ENCODE measurements around the gene GAS2L1.

GAS2L1 gene

GRCh38 chr22:29284196-29284595, 22.3 kb upstream of the GAS2L1 start:
- H3K9me3 ChIP-seq (replicated peaks; ENCODE audit: low read length), result no peaks in the 10 kb centered on the region
- peaks cover 79% of the 10 kb centered on the region for H3K36me3 ChIP-seq (ENCODE audit: insufficient read depth, low read length)
- no peak overlapping the region for H3K4me3 ChIP-seq (ENCODE audit: low read length)
- H3K27me3 ChIP-seq (ENCODE audit: control insufficient read depth, insufficient read depth, low read length), result no peaks in the 10 kb centered on the region
- no peak overlapping the region for H3K4me2 ChIP-seq (ENCODE audit: low read length)
- no peaks in the 10 kb centered on the region for H3K4me1 ChIP-seq (ENCODE audit: control insufficient read depth, insufficient read depth, low read length)
- no peak overlapping the region for H3K9ac ChIP-seq (ENCODE audit: low read depth, low read length)

GRCh38 chr22:29288837-29289236, 17.6 kb upstream of the GAS2L1 start:
- H3K27me3 ChIP-seq (ENCODE audit: control insufficient read depth, insufficient read depth, low read length), result no peaks in the 10 kb centered on the region
- no peaks in the 10 kb centered on the region for H3K4me1 ChIP-seq (ENCODE audit: control insufficient read depth, insufficient read depth, low read length)
- H3K9me3 ChIP-seq (replicated peaks; ENCODE audit: low read length), result no peaks in the 10 kb centered on the region
- no peak overlapping the region for H3K4me3 ChIP-seq (ENCODE audit: low read length)
- peaks cover 93% of the 10 kb centered on the region for H3K36me3 ChIP-seq (ENCODE audit: insufficient read depth, low read length)
- H3K9ac ChIP-seq (ENCODE audit: low read depth, low read length), result no peak overlapping the region
- H3K4me2 ChIP-seq (ENCODE audit: low read length), result no peak overlapping the region

GRCh38 chr22:29290061-29290460, 16.4 kb upstream of the GAS2L1 start:
- H3K4me2 ChIP-seq (ENCODE audit: low read length), result no peak overlapping the region
- H3K36me3 ChIP-seq (ENCODE audit: insufficient read depth, low read length), result peaks cover 96% of the 10 kb centered on the region
- H3K9me3 ChIP-seq (replicated peaks; ENCODE audit: low read length), result no peaks in the 10 kb centered on the region
- no peak overlapping the region for H3K4me3 ChIP-seq (ENCODE audit: low read length)
- no peaks in the 10 kb centered on the region for H3K27me3 ChIP-seq (ENCODE audit: control insufficient read depth, insufficient read depth, low read length)
- no peak overlapping the region for H3K9ac ChIP-seq (ENCODE audit: low read depth, low read length)
- H3K4me1 ChIP-seq (ENCODE audit: control insufficient read depth, insufficient read depth, low read length), result no peaks in the 10 kb centered on the region

GRCh38 chr22:29291215-29291614, 15.2 kb upstream of the GAS2L1 start:
- no peaks in the 10 kb centered on the region for H3K9me3 ChIP-seq (replicated peaks; ENCODE audit: low read length)
- H3K4me2 ChIP-seq (ENCODE audit: low read length), result no peak overlapping the region
- no peak overlapping the region for H3K4me3 ChIP-seq (ENCODE audit: low read length)
- peaks cover 98% of the 10 kb centered on the region for H3K36me3 ChIP-seq (ENCODE audit: insufficient read depth, low read length)
- H3K27me3 ChIP-seq (ENCODE audit: control insufficient read depth, insufficient read depth, low read length), result no peaks in the 10 kb centered on the region
- no peak overlapping the region for H3K9ac ChIP-seq (ENCODE audit: low read depth, low read length)
- H3K4me1 ChIP-seq (ENCODE audit: control insufficient read depth, insufficient read depth, low read length), result no peaks in the 10 kb centered on the region

- H3K27me3 ChIP-seq (ENCODE audit: control insufficient read depth, insufficient read depth, low read length), result no peaks in the 10 kb centered on the region
- H3K9me3 ChIP-seq (replicated peaks; ENCODE audit: low read length), result no peaks in the 10 kb centered on the region
- H3K9ac ChIP-seq (ENCODE audit: low read depth, low read length), result no peak overlapping the region
- H3K4me2 ChIP-seq (ENCODE audit: low read length), result no peak overlapping the region
- no peaks in the 10 kb centered on the region for H3K4me1 ChIP-seq (ENCODE audit: control insufficient read depth, insufficient read depth, low read length)
- H3K4me3 ChIP-seq (ENCODE audit: low read length), result no peak overlapping the region
- peaks cover 99% of the 10 kb centered on the region for H3K36me3 ChIP-seq (ENCODE audit: insufficient read depth, low read length)
Measured at GRCh38 chr22:29292379-29292778, 14.1 kb upstream of the GAS2L1 start.

- Histone ChIP-seq H3K4me3 (ENCODE audit: low read length) (no peak overlapping the region), H3K4me2 (ENCODE audit: low read length) (no peak overlapping the region), H3K36me3 (ENCODE audit: insufficient read depth, low read length) (peaks cover 74% of the 10 kb centered on the region)
Measured at GRCh38 chr22:29298641-29299040, 7.8 kb upstream of the GAS2L1 start.

GRCh38 chr22:29299136-29299900, 7.1 kb upstream of the GAS2L1 start:
- H3K9ac ChIP-seq (ENCODE audit: low read depth, low read length), result no peak overlapping the region
- no peak overlapping the region for H3K4me2 ChIP-seq (ENCODE audit: low read length)
- H3K27me3 ChIP-seq (ENCODE audit: control insufficient read depth, insufficient read depth, low read length), result no peaks in the 10 kb centered on the region
- H3K9me3 ChIP-seq (replicated peaks; ENCODE audit: low read length), result no peaks in the 10 kb centered on the region
- peaks cover 68% of the 10 kb centered on the region for H3K36me3 ChIP-seq (ENCODE audit: insufficient read depth, low read length)
- no peak overlapping the region for H3K4me3 ChIP-seq (ENCODE audit: low read length)
- H3K4me1 ChIP-seq (ENCODE audit: control insufficient read depth, insufficient read depth, low read length), result no peaks in the 10 kb centered on the region

More at GRCh38 chr22:29298641-29299040, 7.8 kb upstream of the GAS2L1 start:
- Histone ChIP-seq H3K9ac (ENCODE audit: low read depth, low read length) (no peak overlapping the region), H3K4me1 (ENCODE audit: control insufficient read depth, insufficient read depth, low read length) (no peaks in the 10 kb centered on the region), H3K9me3 (replicated peaks; ENCODE audit: low read length) (no peaks in the 10 kb centered on the region), H3K27me3 (ENCODE audit: control insufficient read depth, insufficient read depth, low read length) (no peaks in the 10 kb centered on the region)

GRCh38 chr22:29300467-29300806, 6.0 kb upstream of the GAS2L1 start:
- Histone ChIP-seq H3K4me3 (ENCODE audit: low read length) (no peak overlapping the region), H3K36me3 (ENCODE audit: insufficient read depth, low read length) (peaks cover 57% of the 10 kb centered on the region), H3K9me3 (replicated peaks; ENCODE audit: low read length) (no peaks in the 10 kb centered on the region)

GRCh38 chr22:29300807-29301601, 5.4 kb upstream of the GAS2L1 start:
- Histone ChIP-seq H3K4me2 (ENCODE audit: low read length) (no peak overlapping the region), H3K27me3 (ENCODE audit: control insufficient read depth, insufficient read depth, low read length) (no peaks in the 10 kb centered on the region), H3K9ac (ENCODE audit: low read depth, low read length) (no peak overlapping the region), H3K36me3 (ENCODE audit: insufficient read depth, low read length) (peaks cover 52% of the 10 kb centered on the region), H3K4me1 (ENCODE audit: control insufficient read depth, insufficient read depth, low read length) (peaks cover 3% of the 10 kb centered on the region), H3K4me3 (ENCODE audit: low read length) (no peak overlapping the region), H3K9me3 (replicated peaks; ENCODE audit: low read length) (no peaks in the 10 kb centered on the region)

More at GRCh38 chr22:29300467-29300806, 6.0 kb upstream of the GAS2L1 start:
- Histone ChIP-seq H3K4me2 (ENCODE audit: low read length) (no peak overlapping the region), H3K4me1 (ENCODE audit: control insufficient read depth, insufficient read depth, low read length) (no peaks in the 10 kb centered on the region), H3K9ac (ENCODE audit: low read depth, low read length) (no peak overlapping the region), H3K27me3 (ENCODE audit: control insufficient read depth, insufficient read depth, low read length) (no peaks in the 10 kb centered on the region)

- H3K36me3 ChIP-seq (ENCODE audit: insufficient read depth, low read length), result peaks cover 43% of the 10 kb centered on the region
- H3K4me3 ChIP-seq (ENCODE audit: low read length), result no peak overlapping the region
- H3K27me3 ChIP-seq (ENCODE audit: control insufficient read depth, insufficient read depth, low read length), result no peaks in the 10 kb centered on the region
- H3K9me3 ChIP-seq (replicated peaks; ENCODE audit: low read length), result no peaks in the 10 kb centered on the region
- H3K9ac ChIP-seq (ENCODE audit: low read depth, low read length), result no peak overlapping the region
- peaks cover 3% of the 10 kb centered on the region for H3K4me1 ChIP-seq (ENCODE audit: control insufficient read depth, insufficient read depth, low read length)
- no peak overlapping the region for H3K4me2 ChIP-seq (ENCODE audit: low read length)
Measured at GRCh38 chr22:29301716-29302401, 4.6 kb upstream of the GAS2L1 start.

GRCh38 chr22:29302402-29302680, 4.1 kb upstream of the GAS2L1 start:
- Histone ChIP-seq H3K36me3 (ENCODE audit: insufficient read depth, low read length) (peaks cover 38% of the 10 kb centered on the region), H3K4me2 (ENCODE audit: low read length) (no peak overlapping the region), H3K9me3 (replicated peaks; ENCODE audit: low read length) (no peaks in the 10 kb centered on the region), H3K27me3 (ENCODE audit: control insufficient read depth, insufficient read depth, low read length) (no peaks in the 10 kb centered on the region), H3K4me1 (ENCODE audit: control insufficient read depth, insufficient read depth, low read length) (peaks cover 4% of the 10 kb centered on the region), H3K9ac (ENCODE audit: low read depth, low read length) (no peak overlapping the region), H3K4me3 (ENCODE audit: low read length) (no peak overlapping the region)
